ENCODE data around the gene LRRC14B.

GRCh38 chr5:194603-195209 is 3.4 kb downstream of the LRRC14B start:
- TF ChIP-seq CTCF (IDR thresholded peaks at IDR 0.05), result no peak
- TF ChIP-seq POLR2A (IDR thresholded peaks at IDR 0.05), result no peak

Data from body of pancreas (tissue), 4 donors.